A549 (cell line): Measurements from ENCODE around the gene MMP2. TPM values are rescaled to one million over a fixed set of nuclear protein-coding genes. Genes with fewer than 3 reads are reported as not detected.

Experiments used
- ATAC-seq, 2 experiments: fragments of 200-7000 bp in 1 of 2; fragments of >200 bp in 1 of 2; cut with Nextera tagmentation in 1 of 2; cut with Tn5 transposase in 1 of 2; 3 replicates each; pipeline versions ENCODE4 v1.8.0 to v1.9.1; 2018 to 2020; ENCODE audit warnings: mild to moderate bottlenecking in 1 of 2, moderate library complexity in 1 of 2
- CTCF ChIA-PET: fragments of 300-600 bp; sonication (Branson Sonifier 250); formaldehyde crosslinking; extraction: SDS; loops from one replicate; lab custom pipeline; 2021; ENCODE audit warnings: antibody characterized with exemption, inconsistent platforms; lab: Yijun Ruan, JAX
- POLR2A ChIA-PET: fragments of 350-600 bp; formaldehyde crosslinking; extraction: SDS; loops from one replicate; lab custom pipeline; 2021; ENCODE audit warnings: antibody characterized with exemption, inconsistent platforms; lab: Yijun Ruan, JAX
- DNase-seq, 2 experiments: peaks; one replicate each; pipeline versions ENCODE4 v3.0.0 to v3.0.0-alpha.2; 2011 to 2016; ENCODE audit warnings: low read depth in 1 of 2, low spot score in 1 of 2
- FAIRE-seq: peaks from 2 replicates; lab custom pipeline; 2011; peaks lifted over from hg19 to GRCh38; lab: Jason Lieb, UNC
- H3K27ac ChIP-seq, 2 experiments: fragments of >200 bp; sonication (Bioruptor Twin); formaldehyde crosslinking; 3 replicates each; pipeline ENCODE4 v1.5.1; 2016 to 2017
- H3K4me1 ChIP-seq: fragments of >200 bp; sonication (Bioruptor Twin); formaldehyde crosslinking; 3 replicates; pipeline ENCODE4 v1.6.1; 2016
- H3K4me2 ChIP-seq: fragments of >200 bp; sonication (Bioruptor Twin); formaldehyde crosslinking; 3 replicates; pipeline ENCODE4 v1.6.1; 2016
- H3K4me3 ChIP-seq: fragments of >200 bp; sonication (Bioruptor Twin); formaldehyde crosslinking; 3 replicates; pipeline ENCODE4 v1.5.1; 2016
- H3K9me3 ChIP-seq: fragments of >200 bp; sonication (Bioruptor Twin); formaldehyde crosslinking; 3 replicates; pipeline ENCODE4 v1.6.1; 2016
- BHLHE40 ChIP-seq: IDR thresholded peaks from 2 replicates; pipeline ENCODE4 v1.6.1; 2012; ENCODE audit warnings: low read depth, low read length, inconsistent platforms
- CBX8 ChIP-seq: fragments of 200-600 bp; sonication (generic); IDR thresholded peaks from 2 replicates; pipeline ENCODE4 v1.6.1; 2016
- CEBPB ChIP-seq, 2 experiments: fragments of >200 bp in 1 of 2; sonication (Bioruptor Twin) in 1 of 2; formaldehyde crosslinking in 1 of 2; IDR thresholded peaks; 2 replicates each; pipeline ENCODE4 v1.6.1; 2012 to 2016
- CHD2 ChIP-seq: fragments of 150-350 bp; IDR thresholded peaks from 2 replicates; pipeline ENCODE4 v1.6.1; 2014; ENCODE audit warnings: low read length; ENCODE audit not compliant: partially characterized antibody
- EHF ChIP-seq: fragments of 250-450 bp; sonication (Bioruptor Pico); IDR thresholded peaks from 2 replicates; pipeline ENCODE4 v1.5.0; 2020; ENCODE audit warnings: mild to moderate bottlenecking
- EHMT2 ChIP-seq: fragments of 200-600 bp; sonication (generic); IDR thresholded peaks from 2 replicates; pipeline ENCODE4 v1.6.1; 2016; ENCODE audit warnings: antibody characterized with exemption, low read depth, mild to moderate bottlenecking, moderate library complexity
- FOSB ChIP-seq: fragments of 250-450 bp; sonication (Bioruptor Pico); IDR thresholded peaks from 2 replicates; pipeline ENCODE4 v1.5.0; 2020; ENCODE audit warnings: mild to moderate bottlenecking, moderate library complexity
- FOSL2 ChIP-seq, 2 experiments: fragments of 450-650 bp in 1 of 2; fragments of >200 bp in 1 of 2; sonication (Bioruptor Twin) in 1 of 2; formaldehyde crosslinking; IDR thresholded peaks; 2 replicates each; pipeline versions ENCODE4 v1.5.0 to v1.6.1; 2016 to 2020; ENCODE audit warnings: mild to moderate bottlenecking in 1 of 2, moderate library complexity in 1 of 2
- GATA3 ChIP-seq: IDR thresholded peaks from 2 replicates; pipeline ENCODE4 v1.6.1; 2012; ENCODE audit warnings: borderline replicate concordance
- HOXA7 ChIP-seq: fragments of 250-450 bp; sonication (Bioruptor Pico); IDR thresholded peaks from 2 replicates; pipeline ENCODE4 v1.5.0; 2020; ENCODE audit warnings: mild to moderate bottlenecking, moderate library complexity
- JUN ChIP-seq, 2 experiments: fragments of >200 bp; sonication (Bioruptor Twin); formaldehyde crosslinking; IDR thresholded peaks; 2 replicates in 1 of 2; 3 replicates in 1 of 2; pipeline ENCODE4 v1.6.1; 2016 to 2017
- MAFK ChIP-seq: fragments of 450-650 bp; IDR thresholded peaks from 2 replicates; pipeline ENCODE4 v1.6.1; 2014; ENCODE audit not compliant: partially characterized antibody
- MAZ ChIP-seq: fragments of 150-350 bp; IDR thresholded peaks from 2 replicates; pipeline ENCODE4 v1.6.1; 2014; ENCODE audit warnings: antibody characterized with exemption, low read depth, low read length, borderline replicate concordance
- NFE2L2 ChIP-seq: fragments of 150-350 bp; conservative IDR thresholded peaks from 2 replicates; pipeline ENCODE4 v1.6.1; 2014; ENCODE audit warnings: low read length
- RNF2 ChIP-seq: fragments of 200-600 bp; sonication (generic); IDR thresholded peaks from 2 replicates; pipeline ENCODE4 v1.6.1; 2016; ENCODE audit warnings: low read depth, mild to moderate bottlenecking, antibody characterized with exemption, moderate library complexity, borderline replicate concordance
- TFCP2L1 ChIP-seq: fragments of 250-450 bp; sonication (Bioruptor Pico); IDR thresholded peaks from 2 replicates; pipeline ENCODE4 v1.5.0; 2021; ENCODE audit warnings: mild to moderate bottlenecking
- TP53 ChIP-seq: fragments of 250-450 bp; sonication (Bioruptor Pico); IDR thresholded peaks from 2 replicates; pipeline ENCODE4 v1.5.0; 2021; ENCODE audit warnings: mild to moderate bottlenecking, moderate library complexity
- ZC3H11A ChIP-seq: fragments of 450-650 bp; IDR thresholded peaks from 2 replicates; pipeline ENCODE4 v1.6.1; 2014; ENCODE audit warnings: antibody characterized with exemption, mild to moderate bottlenecking
- WGBS: methylation state at CpG from one replicate; pipeline ENCODE4 v1.1.6; 2017; ENCODE audit errors: missing lambda C conversion rate; 5-methylcytosine and 5-hydroxymethylcytosine counted together
- polyA plus RNA-seq, 4 experiments: library from polyadenylated mRNA; depleted of rRNA in 3 of 4; stranded (reverse); fragments of >200 nt; fragmentation: RNase III in 1 of 4; extraction: RNeasy Plus Mini Kit Qiagen cat#74134 plus additional on column Dnase treatment in 1 of 4; gene quantifications; 2 replicates in 3 of 4; 3 replicates in 1 of 4; pipeline ENCODE4 v1.2.3, GENCODE V29; 2011 to 2017
- TF ChIP-seq, protein P1 (sequence below): IDR thresholded peaks from 2 replicates; pipeline ENCODE4 v1.6.1; 2012; ENCODE audit warnings: low read depth, borderline replicate concordance
- TF ChIP-seq, protein P2 (sequence below): fragments of 150-350 bp; IDR thresholded peaks from 2 replicates; pipeline ENCODE4 v1.6.1; 2014; ENCODE audit warnings: low read depth, mild to moderate bottlenecking, low read length
- TF ChIP-seq, protein P3 (sequence below): fragments of 250-450 bp; sonication (Bioruptor Pico); IDR thresholded peaks from 2 replicates; pipeline ENCODE4 v1.5.0; 2021; ENCODE audit warnings: mild to moderate bottlenecking, moderate library complexity, borderline replicate concordance
- TF ChIP-seq, protein P4 (sequence below): fragments of 250-450 bp; sonication (Bioruptor Pico); IDR thresholded peaks from 2 replicates; pipeline ENCODE4 v1.5.0; 2020; ENCODE audit warnings: low read depth, mild to moderate bottlenecking, moderate library complexity
- TF ChIP-seq, protein P5 (sequence below): IDR thresholded peaks from 2 replicates; pipeline ENCODE4 v1.6.1; 2012
- TF ChIP-seq, protein P6 (sequence below): IDR thresholded peaks from 2 replicates; pipeline ENCODE4 v1.6.1; 2012

MMP2 gene
- polyA plus RNA-seq, 2 of the 4 experiments (the other 2 are of a cell fraction): 11.5 to 11.8 TPM

DNA sequence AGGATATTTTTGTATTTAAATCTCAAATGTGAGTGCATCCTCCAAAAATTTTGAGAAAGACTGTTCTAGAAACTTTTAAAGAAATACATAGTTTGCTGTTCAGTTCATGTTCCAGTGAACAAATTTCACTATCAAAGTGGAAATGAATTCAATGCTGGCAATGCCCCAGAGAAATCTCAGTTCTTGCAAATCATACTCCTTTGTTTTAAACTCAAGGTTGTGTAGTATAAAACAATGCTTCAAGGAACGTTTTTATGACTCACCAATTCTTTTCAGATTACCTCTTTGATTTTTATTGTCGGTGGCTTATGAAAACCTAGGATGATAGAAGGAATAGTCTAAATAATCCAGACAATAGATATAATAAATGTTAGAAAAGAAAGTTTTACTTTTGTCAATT is 47.4 kb downstream of the MMP2 start:
- H3K27ac ChIP-seq: no peak overlapping the region
- FAIRE-seq (no peak), ATAC-seq (no peak), DNase-seq (no peak)
- no peaks in the 10 kb centered on the region for H3K9me3 ChIP-seq
- no peaks in the 10 kb centered on the region for H3K4me1 ChIP-seq
- no peak overlapping the region for H3K4me2 ChIP-seq
- H3K4me3 ChIP-seq: no peak overlapping the region
- TF ChIP-seq FOSL2 (IDR thresholded peaks at IDR 0.05) (no peak), FOSL2 (CRISPR knock-in tag; IDR thresholded peaks at IDR 0.05) (peak; percentile 6; the same call in 1 of the 2 replicates), TFCP2L1 (no peak)
- WGBS: 32% methylated on average over 2 of the region's 2 CpGs
- ChIA-PET CTCF (interaction anchor here (8.2 kb wide), 1 partner anchor 61 kb away, joined by 47 read pairs; no protein-coding TSS in a partner anchor), POLR2A (no interaction called here)

DNA sequence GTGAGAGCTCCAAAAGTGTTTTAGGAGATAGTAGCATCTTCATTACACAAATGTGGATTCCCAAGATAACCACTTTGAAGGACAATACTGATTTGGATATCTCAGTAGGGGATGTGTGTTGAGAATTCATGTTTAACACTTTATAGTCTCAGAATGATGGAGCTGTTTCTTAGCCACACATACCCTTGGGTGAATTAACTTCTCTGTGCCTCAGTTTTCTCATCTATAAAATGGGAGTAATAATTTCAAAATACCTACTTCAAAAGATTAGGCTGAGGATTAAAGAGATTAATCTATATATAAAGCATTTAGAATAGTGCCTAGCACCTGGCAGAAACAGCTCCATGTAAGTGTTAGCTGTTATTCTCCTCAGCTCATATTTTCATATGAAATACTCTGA is 48.9 kb downstream of the MMP2 start:
- POLR2A ChIA-PET: no interaction called here
- no peak for FAIRE-seq

DNA sequence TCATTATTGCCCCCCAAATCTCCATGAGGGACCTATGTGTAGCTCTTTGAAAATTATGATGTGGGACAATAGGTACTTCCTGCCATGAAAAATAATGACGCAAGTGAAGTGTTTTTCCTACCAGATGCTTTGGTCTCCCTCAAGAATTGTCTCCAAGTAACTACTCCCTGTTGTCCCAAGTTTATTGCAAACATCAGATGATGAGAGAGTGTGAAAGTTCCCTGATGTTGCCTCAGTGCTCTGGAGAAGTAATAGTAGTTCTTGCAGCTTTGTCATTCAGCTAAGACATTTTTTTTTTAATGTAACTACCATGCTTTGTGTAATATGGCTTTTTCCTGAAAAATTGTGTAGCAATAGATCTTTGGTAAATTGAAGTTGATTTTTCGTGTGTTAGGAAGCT is 50.0 kb downstream of the MMP2 start:
- DNase-seq (no peak), FAIRE-seq (no peak), ATAC-seq (no peak)
- TF ChIP-seq FOSB (CRISPR knock-in tag) (no peak), CHD2 (no peak), GATA3 (no peak), HOXA7 (CRISPR knock-in tag) (no peak), RNF2 (no peak), JUN (IDR thresholded peaks at IDR 0.05) (no peak)
- TF ChIP-seq, protein P1, sequence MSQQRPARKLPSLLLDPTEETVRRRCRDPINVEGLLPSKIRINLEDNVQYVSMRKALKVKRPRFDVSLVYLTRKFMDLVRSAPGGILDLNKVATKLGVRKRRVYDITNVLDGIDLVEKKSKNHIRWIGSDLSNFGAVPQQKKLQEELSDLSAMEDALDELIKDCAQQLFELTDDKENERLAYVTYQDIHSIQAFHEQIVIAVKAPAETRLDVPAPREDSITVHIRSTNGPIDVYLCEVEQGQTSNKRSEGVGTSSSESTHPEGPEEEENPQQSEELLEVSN: no peak
- TF ChIP-seq, protein P2, sequence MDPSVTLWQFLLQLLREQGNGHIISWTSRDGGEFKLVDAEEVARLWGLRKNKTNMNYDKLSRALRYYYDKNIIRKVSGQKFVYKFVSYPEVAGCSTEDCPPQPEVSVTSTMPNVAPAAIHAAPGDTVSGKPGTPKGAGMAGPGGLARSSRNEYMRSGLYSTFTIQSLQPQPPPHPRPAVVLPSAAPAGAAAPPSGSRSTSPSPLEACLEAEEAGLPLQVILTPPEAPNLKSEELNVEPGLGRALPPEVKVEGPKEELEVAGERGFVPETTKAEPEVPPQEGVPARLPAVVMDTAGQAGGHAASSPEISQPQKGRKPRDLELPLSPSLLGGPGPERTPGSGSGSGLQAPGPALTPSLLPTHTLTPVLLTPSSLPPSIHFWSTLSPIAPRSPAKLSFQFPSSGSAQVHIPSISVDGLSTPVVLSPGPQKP: no peak
- Histone ChIP-seq H3K4me1 (no peaks in the 10 kb centered on the region), H3K4me2 (no peak overlapping the region), H3K4me3 (no peak overlapping the region), H3K9me3 (no peaks in the 10 kb centered on the region), H3K27ac (no peak overlapping the region)
- ChIA-PET POLR2A (no interaction called here), CTCF (interaction anchor here (0.9 to 8.2 kb wide), 2 partner anchors 15 to 64 kb away, joined by 3 to 47 read pairs; no protein-coding TSS in a partner anchor)
- 60% methylated on average over 2 of the region's 2 CpGs for WGBS

More for the DNA sequence above, 48.9 kb downstream of the MMP2 start:
- ATAC-seq: no peak
- DNase-seq: no peak
- Histone ChIP-seq H3K4me1 (no peaks in the 10 kb centered on the region), H3K4me3 (no peak overlapping the region), H3K4me2 (no peak overlapping the region), H3K9me3 (no peaks in the 10 kb centered on the region), H3K27ac (no peak overlapping the region)
- TF ChIP-seq ZC3H11A (no peak), MAFK (no peak), CBX8 (no peak), TP53 (CRISPR knock-in tag) (no peak), EHF (no peak), CEBPB (IDR thresholded peaks at IDR 0.05) (no peak), FOSB (CRISPR knock-in tag) (no peak), RNF2 (no peak), EHMT2 (no peak), FOSL2 (IDR thresholded peaks at IDR 0.05) (no peak), FOSL2 (CRISPR knock-in tag; IDR thresholded peaks at IDR 0.05) (no peak), BHLHE40 (no peak), NFE2L2 (no peak), MAZ (no peak)
- TF ChIP-seq, protein P3, sequence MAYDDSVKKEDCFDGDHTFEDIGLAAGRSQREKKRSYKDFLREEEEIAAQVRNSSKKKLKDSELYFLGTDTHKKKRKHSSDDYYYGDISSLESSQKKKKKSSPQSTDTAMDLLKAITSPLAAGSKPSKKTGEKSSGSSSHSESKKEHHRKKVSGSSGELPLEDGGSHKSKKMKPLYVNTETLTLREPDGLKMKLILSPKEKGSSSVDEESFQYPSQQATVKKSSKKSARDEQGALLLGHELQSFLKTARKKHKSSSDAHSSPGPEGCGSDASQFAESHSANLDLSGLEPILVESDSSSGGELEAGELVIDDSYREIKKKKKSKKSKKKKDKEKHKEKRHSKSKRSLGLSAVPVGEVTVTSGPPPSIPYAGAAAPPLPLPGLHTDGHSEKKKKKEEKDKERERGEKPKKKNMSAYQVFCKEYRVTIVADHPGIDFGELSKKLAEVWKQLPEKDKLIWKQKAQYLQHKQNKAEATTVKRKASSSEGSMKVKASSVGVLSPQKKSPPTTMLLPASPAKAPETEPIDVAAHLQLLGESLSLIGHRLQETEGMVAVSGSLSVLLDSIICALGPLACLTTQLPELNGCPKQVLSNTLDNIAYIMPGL (CRISPR knock-in tag): no peak
- TF ChIP-seq, protein P4, sequence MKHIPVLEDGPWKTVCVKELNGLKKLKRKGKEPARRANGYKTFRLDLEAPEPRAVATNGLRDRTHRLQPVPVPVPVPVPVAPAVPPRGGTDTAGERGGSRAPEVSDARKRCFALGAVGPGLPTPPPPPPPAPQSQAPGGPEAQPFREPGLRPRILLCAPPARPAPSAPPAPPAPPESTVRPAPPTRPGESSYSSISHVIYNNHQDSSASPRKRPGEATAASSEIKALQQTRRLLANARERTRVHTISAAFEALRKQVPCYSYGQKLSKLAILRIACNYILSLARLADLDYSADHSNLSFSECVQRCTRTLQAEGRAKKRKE (CRISPR knock-in tag): no peak
- TF ChIP-seq, protein P5, sequence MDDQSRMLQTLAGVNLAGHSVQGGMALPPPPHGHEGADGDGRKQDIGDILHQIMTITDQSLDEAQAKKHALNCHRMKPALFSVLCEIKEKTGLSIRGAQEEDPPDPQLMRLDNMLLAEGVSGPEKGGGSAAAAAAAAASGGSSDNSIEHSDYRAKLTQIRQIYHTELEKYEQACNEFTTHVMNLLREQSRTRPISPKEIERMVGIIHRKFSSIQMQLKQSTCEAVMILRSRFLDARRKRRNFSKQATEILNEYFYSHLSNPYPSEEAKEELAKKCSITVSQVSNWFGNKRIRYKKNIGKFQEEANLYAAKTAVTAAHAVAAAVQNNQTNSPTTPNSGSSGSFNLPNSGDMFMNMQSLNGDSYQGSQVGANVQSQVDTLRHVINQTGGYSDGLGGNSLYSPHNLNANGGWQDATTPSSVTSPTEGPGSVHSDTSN: no peak
- TF ChIP-seq, protein P6, sequence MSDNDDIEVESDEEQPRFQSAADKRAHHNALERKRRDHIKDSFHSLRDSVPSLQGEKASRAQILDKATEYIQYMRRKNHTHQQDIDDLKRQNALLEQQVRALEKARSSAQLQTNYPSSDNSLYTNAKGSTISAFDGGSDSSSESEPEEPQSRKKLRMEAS: no peak
- CTCF ChIA-PET: interaction anchor here (1.6 to 8.2 kb wide), 2 partner anchors 21 to 63 kb away, joined by 3 to 47 read pairs; no protein-coding TSS in a partner anchor
